HG02759 (cell line): ENCODE results near the gene PBX3.

Source experiments
- ATAC-seq: cut with Tn5 transposase; IDR thresholded peaks from one replicate; pipeline ENCODE4 v1.9.1; 2021; ENCODE audit warnings: mild to moderate bottlenecking, moderate library complexity; ENCODE audit not compliant: unreplicated experiment

Gene PBX3

DNA sequence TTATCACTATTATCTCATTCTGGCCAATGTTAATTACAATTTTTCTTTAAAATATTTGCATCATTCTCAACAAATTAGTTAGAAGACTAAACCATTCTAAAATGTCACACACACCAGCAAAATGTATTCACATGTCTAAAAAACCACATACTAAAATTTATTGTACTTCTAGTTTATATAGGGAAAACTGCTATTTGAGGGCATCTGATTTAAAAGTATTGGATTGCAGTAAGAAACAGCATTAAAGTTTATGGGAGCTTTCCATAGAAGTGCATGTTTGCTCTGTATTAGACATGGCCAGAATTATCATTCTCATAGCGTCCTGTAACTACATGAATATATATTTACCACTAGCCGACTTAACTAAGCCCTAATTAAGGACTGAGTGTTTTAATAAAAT is 150.3 kb downstream of the PBX3 start:
- ATAC-seq = no peak

DNA sequence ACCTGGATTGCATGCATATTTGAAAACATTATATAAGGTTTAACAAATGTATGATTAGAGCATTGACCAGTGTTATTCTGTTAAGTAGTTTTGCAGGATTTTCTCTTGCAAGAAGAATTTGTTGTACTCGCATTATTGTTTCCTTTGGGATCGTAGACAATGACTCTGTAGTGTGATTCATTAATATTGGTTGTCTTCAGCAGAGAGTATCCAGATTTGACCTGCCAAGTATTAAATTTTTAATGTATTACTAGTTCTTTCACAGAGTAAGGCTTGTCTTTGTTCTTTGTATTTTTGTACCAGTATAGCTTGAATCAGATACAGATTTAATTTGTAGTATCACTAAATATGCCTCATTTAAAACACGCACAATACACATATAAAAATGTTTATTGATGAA is 155.0 kb downstream of the PBX3 start:
- ATAC-seq = no peak

DNA sequence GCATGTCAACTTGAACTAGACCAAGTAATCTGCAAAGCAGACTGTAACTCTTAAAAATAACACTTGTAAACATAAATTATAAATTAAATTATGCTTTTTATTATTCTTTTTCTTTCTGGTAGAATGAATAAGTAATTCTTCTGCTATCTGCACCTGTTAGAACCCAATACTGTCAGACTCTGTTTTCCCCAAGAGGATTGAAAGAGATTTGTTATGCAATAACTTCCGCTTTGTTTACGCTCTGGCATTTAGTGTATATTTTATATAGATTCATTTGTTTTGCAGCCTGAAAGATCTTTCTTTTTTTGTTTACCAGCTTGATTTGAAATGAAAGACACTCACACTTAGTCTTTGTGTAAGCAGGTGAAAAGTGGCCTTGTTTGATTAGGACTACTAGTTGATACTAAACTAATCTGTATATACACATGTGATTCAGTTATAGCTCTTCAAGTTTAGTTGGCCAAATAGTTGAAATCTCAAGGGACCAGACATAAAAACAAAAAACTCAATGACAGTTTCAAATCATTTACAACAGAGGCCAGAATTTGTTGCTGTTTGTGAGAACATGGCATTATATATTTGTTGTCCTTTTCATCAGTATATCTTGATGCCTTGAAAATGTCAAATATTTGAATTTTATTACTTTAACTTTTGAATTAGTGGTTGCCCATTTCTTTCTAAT is 155.8 kb downstream of the PBX3 start:
- ATAC-seq = no peak

DNA sequence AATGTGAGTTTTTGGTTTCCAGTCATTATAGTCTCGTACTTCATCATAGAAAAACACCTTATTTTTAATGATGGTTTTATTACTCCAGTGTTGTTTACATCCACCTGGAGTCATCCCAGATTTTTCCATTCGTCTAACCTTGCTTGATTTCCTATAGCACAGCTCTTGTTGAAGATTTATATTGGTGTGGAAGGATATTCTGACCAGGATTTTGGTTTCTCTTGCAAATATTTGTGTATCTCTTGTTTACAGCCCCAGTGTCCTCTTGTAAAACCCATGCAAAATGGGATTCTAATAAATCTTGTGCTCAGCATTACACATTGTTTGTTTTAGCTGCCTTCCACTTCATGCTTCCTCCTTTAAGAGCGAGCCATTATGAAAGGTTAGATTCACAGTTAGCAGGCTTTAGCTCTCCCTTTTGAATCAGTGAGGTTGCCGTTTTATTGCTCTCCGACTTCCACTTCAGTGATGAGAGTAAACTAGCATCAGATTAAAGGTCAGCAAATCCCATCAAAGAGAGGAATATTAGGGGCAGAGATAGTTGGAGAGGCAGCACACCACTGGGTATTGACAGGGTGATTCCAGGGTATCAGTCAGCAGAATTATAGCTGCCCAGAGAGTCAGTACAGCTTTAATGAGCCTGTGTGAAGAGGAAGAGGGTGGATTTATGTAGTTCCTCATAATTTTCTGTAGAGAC is 157.1 kb downstream of the PBX3 start:
- ATAC-seq = no peak

DNA sequence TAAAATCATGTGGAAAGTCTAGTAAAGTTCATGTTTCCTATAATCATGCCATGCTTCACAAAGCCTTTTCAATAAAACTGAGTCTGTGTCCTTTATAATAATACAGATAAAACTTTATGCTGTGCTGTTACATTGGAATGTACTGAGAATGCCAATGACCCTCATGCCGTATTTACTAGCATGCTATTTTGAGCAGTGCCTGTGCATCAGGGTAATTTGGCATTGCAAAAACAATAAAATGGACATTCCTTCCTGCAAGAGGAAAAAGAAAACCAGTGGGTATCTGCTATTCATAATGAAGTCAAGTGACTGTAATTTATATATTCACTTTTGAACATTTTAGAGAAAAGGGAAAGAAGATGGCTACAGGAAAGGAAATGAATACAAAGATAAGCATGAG is 159.0 kb downstream of the PBX3 start:
- ATAC-seq = no peak

DNA sequence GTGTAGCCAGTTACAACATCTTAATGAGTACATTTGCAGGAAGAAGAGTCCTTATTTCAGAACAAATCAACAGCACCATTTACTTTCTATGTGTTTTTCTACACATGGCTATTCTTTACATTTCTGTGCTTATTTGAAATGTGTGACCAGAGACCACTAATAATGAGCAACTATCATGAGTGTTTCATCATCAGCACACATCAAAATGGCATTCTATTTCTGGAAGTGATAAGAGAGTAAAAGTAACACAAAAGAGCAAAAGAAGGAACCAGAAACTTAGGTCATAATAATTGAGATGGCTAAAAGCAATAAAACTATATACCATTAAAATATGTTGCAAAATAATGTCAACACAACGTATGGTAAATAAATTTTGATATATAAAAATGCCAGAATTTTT is 159.7 kb downstream of the PBX3 start:
- ATAC-seq = no peak

DNA sequence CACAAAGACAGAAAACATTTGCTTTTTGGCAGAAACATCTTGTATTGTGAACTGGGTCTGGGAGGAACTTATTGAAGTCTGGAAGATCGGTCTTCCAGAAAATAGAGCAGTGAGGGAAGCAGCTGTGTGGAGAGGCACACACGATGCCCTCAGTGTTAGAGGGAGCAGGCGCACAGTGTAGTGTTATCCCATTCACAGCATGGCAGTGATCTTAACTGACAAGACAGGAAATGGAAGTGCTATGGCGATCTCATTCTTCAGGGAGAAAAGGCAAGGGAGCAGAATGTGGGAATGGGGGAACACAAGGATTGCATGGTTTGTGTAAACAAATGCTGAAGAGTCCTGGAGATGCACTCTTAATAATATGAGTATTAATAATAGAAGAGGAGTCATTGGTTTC is 161.0 kb downstream of the PBX3 start:
- ATAC-seq = no peak

DNA sequence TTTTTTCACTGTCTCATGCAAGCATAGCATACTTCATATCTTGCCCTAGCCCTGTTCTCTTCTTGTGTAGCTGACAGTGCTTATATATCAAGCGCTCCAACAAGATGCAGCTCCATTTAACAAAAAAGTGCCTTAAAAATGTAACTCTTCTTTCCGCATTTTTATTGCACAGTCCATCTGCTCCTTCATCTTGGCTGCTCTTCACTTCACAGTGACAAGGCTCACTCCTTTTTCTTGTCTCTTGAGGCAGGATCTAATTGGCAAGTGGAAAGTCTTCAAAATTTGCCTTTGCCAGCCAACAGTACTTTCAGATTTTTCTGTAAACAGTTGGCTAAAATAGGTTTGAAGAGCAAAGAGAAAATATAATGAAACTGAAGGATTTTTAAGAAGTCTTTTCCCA is 161.8 kb downstream of the PBX3 start:
- ATAC-seq = no peak

DNA sequence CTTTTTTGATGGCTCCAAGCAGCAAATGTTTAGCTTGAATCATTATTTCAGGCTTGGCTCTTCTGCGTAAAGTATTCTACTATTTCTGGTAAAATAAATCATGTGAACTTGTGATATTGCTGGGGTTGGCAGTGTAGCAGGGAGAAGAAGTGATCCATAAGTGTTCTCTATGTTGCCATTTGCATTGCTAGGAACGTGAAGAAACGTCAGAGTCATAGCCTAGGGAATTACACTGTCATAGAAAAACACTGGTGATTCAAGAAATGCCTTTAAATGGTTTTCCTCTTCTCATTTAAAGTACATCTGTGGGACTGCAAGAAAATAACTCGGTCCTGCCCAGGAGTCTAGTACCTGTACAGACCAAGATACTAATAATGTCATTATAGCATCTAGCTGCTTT is 162.3 kb downstream of the PBX3 start:
- no peak for ATAC-seq

DNA sequence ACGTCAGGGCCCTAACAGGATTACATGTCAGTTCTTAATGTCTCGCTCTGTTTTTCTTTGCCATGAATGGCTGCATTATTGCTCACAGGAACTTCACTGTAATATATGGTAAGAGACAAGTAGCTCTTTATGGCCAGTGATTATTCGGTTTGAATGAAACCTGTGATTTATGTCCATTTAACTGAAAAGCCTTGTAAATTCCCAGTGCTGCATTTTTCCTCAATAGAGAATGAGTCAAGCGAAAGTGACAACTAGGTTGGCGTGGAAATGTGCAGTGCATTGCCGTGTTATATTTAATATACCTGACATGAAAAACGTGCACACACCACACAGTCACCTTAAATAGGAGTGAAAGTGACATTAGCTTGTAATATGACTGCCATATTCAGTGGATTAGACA is 163.1 kb downstream of the PBX3 start:
- ATAC-seq = no peak

DNA sequence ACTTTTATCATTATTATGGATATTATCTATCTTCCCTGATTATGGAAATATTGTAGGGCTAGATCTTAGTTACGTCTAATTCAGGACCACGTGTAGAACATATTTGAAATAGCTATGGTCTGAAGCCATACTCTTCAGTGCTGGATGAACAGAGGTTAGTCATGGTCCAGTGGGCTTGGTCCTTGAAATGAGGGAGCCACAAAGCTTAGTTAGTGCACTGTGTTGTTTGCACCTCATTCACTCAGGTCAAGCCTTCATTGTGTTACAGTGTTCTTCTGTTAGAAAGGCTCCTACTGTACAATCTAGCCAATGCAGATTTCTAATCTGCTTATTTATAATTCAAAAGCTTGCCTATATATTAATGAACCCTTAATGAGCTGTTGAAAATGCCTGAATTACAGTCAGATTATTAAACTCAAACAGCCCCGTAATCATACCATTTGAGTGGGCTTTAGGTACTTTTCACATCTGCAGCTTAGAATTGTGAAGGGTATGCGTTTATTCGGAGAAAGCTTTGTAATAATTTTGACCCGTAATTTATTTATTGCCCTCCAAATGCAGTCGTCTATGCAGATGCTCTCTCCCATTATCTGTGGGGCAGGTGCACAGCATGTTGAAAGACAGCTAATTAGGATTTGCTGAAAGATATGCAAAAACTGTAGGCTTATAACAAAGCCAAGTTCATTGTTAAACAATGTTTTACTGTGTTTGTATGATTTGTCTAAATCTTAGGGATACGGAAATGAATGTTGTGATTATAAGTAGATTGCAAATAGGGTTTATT is 164.9 kb downstream of the PBX3 start:
- ATAC-seq = no peak

DNA sequence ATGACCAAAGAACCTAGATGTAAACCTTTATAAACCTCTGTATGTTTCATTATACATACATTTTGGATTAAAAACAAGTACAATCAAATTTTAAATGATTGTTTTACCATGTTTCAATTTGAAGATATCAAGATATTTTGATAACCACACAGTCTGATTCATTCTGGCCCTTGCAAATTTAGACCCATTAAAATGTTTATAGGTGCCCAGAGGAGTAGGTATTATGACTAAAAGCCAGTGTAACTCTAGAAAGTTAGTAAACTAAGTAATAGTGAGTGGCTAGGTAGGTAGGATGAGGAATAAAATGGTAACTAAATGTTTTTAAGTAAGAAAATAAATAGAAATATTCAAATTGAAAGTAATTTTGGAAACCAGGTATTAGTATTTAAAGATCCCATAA is 165.5 kb downstream of the PBX3 start:
- ATAC-seq = no peak

DNA sequence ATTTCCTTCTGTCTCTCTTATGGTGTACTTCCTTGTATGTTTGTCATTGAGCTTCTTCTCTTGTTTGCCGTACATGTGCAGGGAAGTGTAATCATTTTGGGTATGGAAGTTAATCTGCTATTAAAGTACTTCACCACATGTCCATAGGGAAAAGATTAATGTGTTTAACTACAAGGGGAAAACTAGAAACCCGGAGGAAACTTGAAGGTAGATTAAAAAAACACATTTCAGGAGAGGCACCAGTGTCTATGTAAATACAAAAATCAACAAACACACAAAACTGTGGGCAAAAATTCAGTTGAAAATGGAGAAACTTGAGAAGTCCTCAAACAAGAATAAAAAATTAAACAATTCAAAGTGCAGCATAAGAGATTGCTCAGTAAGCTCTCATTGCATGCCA is 166.4 kb downstream of the PBX3 start:
- no peak for ATAC-seq

DNA sequence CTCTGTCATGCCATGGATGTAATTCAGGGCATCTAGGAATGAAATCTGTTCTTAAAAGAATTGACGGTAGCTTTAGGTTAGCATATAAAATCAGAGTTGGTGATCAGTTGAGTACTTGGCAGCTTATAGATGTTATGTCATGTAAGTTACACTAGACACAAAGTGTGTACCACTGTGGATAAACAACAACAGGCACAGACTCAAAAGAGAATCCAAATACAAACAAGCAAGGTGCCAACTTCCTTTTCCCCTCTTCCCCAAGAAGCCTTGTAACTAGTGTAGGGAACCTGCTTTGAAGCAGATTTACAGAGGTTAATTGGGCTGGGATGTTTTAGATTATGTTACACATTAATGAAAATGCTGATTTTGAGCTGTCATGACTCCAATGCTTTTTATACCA is 167.2 kb downstream of the PBX3 start:
- no peak for ATAC-seq

DNA sequence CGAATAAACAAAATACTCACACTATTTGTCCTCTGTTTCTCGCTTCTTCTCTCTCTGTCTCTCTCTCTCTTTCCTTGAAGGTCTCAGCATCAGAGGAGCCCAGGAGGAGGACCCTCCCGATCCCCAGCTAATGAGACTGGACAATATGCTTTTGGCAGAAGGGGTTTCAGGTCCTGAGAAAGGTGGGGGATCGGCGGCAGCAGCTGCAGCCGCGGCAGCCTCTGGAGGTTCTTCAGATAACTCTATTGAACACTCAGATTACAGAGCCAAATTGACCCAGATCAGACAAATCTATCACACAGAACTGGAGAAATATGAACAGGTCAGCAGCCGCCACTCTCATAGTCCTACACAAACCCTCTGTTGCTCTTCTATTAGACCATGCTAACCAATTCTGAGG is 168.4 kb downstream of the PBX3 start:
- no peak for ATAC-seq

DNA sequence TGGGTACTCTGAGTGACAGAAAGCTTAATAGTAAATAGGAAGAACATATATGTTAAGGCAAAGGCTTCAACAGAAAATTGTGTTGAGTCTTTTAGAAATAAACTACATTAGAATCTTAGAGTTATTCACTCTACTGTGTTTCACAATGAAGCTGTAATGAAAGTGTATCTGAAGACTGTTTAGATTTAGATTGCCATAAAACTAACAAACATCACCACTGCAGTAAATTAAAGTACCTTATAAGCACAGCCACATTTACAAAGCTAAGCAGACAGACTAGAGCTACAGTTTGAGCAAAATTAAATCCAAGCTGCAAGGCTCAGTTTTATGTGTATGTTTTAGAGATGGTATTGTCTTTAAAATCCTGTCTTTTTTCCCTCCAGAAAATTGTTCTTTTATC is 172.4 kb downstream of the PBX3 start:
- no peak for ATAC-seq

DNA sequence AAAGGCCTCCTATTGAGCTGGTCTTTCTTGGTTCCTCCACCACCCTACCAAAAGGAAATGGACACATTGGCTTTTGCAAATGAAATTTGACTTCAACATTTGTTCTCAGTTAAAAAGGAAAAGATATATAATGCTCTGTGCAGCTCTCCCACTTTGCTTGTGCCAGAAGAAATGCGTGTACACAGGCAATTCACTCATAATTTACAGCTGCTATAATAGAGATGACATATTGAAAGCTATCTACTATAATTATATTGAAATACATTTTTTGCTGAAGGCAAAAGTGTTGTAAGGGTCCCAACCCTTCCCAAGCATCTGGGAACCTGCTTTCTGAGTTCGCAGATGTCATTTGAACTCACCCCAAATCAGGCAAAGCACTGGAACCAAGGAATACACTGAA is 173.2 kb downstream of the PBX3 start:
- ATAC-seq = no peak

DNA sequence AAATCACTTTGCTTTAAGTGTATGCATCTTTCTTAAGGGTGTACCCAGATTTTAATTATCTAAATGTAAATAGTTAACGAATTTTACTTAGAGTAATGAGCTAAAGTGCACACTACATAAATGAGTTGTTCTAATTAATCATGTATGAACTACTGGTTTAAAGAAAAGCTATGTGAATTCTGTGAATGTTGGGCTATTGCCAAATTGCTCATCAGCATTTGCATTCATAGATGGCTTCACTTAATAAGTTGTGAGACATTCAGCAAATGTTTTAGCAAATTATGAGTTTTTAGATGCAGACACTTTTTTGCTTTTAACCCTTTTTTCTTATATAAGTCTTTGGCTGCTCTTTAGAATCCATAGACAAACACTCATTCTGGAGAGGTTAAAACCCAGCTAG is 175.7 kb downstream of the PBX3 start:
- ATAC-seq = no peak

DNA sequence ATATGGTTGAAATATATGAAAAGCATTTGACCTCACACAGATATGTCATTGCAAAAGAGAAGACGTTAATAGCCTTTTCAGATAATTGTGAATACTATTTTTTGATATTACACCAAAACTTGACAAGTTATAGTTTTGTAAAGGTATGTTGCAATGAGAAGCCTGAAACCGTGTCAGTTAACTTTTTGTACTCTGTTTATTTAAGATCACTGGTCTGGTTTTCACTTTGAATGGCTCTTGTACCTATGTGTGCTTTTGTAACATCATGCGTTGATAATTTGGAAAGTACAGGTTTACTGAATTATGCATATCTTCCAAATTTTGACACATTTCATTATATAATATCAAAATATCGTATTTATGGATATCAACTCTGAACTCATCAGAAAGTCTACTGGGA is 177.2 kb downstream of the PBX3 start:
- no peak for ATAC-seq

DNA sequence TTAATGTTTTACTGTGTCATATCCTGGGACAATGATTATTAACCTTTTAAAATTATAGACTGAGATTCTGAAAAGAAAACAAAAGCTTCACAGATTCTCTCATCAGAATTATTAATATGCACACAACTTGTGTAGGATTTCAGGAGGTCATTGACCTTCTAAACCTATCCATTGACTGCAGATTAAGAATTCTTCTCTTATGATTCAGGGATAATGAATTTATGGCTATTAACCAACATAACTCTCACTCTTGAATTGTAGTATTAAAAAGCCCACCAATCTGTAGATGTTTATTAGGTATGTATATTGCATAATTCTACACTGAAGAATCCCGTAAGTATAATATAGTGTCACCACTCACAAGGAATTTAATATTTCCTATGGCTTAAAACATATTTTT is 179.8 kb downstream of the PBX3 start:
- no peak for ATAC-seq

DNA sequence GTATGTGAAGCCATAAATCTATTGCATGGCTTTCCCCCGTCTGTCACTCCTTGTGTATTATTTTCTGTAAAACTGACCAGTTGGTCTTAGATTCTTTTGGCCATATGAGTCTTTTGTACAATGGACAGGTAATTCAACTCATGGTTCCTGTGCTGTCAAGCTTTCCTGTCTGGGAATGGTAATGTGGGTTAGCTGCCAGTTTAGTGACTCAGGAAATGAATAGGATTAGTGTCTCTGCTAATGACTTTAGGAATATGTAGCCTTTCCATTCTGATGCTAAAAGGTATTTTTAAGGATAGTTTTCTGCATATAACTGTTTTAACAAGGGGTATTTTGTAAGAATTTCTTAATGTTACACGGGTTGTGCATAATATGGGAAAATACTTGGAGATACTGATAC is 182.7 kb downstream of the PBX3 start:
- no peak for ATAC-seq

DNA sequence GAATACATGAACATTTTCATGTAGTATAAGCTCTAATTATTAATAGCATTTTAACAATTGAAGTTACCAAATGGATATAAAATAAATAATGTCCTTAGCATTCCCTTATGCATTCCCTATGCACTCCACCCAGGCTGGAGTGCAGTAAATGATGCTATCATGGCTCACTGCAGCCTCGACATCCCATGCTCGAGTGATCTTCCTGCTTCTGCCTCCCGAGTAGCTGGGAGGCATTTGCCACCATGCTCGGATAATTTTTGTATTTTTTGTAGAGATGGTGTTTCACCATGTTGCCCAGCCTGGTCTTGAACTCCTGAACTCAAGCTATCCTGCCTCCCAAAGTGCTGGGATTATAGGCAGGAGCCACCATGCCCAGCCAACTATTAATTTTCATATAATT is 184.0 kb downstream of the PBX3 start:
- ATAC-seq = no peak
